Activated CD8-positive, alpha-beta memory T cell treated with anti-CD3 and anti-CD28 coated beads for 48 hours (primary cell): Measurements from ENCODE around the gene PCARE.

Experiments
- DNase-seq, 3 experiments: peaks; one replicate each; pipeline ENCODE4 v3.0.0-alpha.2; 2020; ENCODE audit warnings: low read depth in 2 of 3, low spot score in 2 of 3

PCARE gene

GRCh38 chr2:29063646-29064345 lies 10.5 kb downstream of the PCARE start:
- DNase-seq: no peak

- no peak for DNase-seq
Observed at GRCh38 chr2:29063056-29063455, 11.3 kb downstream of the PCARE start.

GRCh38 chr2:29062371-29062770 lies 12.0 kb downstream of the PCARE start:
- no peak for DNase-seq

GRCh38 chr2:29061616-29062015 lies 12.7 kb downstream of the PCARE start:
- no peak for DNase-seq

GRCh38 chr2:29061176-29061575 lies 13.1 kb downstream of the PCARE start:
- no peak for DNase-seq

- DNase-seq: no peak
Observed at GRCh38 chr2:29060441-29060840, 13.9 kb downstream of the PCARE start.

- no peak for DNase-seq
Observed at GRCh38 chr2:29059624-29060023, 14.7 kb downstream of the PCARE start.

- no peak for DNase-seq
Observed at GRCh38 chr2:29057006-29057405, 17.3 kb downstream of the PCARE start.

GRCh38 chr2:29056452-29056851 lies 17.9 kb downstream of the PCARE start:
- no peak for DNase-seq

- no peak for DNase-seq
Observed at GRCh38 chr2:29055601-29056000, 18.7 kb downstream of the PCARE start.

GRCh38 chr2:29054430-29054829 lies 19.9 kb downstream of the PCARE start:
- DNase-seq: no peak

- no peak for DNase-seq
Observed at GRCh38 chr2:29053670-29054400, 20.5 kb downstream of the PCARE start.

- no peak for DNase-seq
Observed at GRCh38 chr2:29053223-29053622, 21.1 kb downstream of the PCARE start.

- no peak for DNase-seq
Observed at GRCh38 chr2:29052807-29053206, 21.5 kb downstream of the PCARE start.

- no peak for DNase-seq
Observed at GRCh38 chr2:29051730-29052129, 22.6 kb downstream of the PCARE start.

- no peak for DNase-seq
Observed at GRCh38 chr2:29050591-29050990, 23.7 kb downstream of the PCARE start.

GRCh38 chr2:29047083-29047845 lies 27.1 kb downstream of the PCARE start:
- DNase-seq: no peak

GRCh38 chr2:29046321-29046720 lies 28.0 kb downstream of the PCARE start:
- no peak for DNase-seq

GRCh38 chr2:29044459-29044858 lies 29.9 kb downstream of the PCARE start:
- no peak for DNase-seq

- DNase-seq: no peak
Observed at GRCh38 chr2:29042561-29043075, 31.7 kb downstream of the PCARE start.

- DNase-seq: no peak
Observed at GRCh38 chr2:29041161-29041660, 33.1 kb downstream of the PCARE start.

- DNase-seq: no peak
Observed at GRCh38 chr2:29040552-29040951, 33.8 kb downstream of the PCARE start.
